ENCODE results near the gene YPEL3.
"Not testable (repeated sequence)": the region's sequence is repeated elsewhere in the genome, so short reads cannot be mapped to it uniquely, and the experiment has no call there.

YPEL3 gene

DNA sequence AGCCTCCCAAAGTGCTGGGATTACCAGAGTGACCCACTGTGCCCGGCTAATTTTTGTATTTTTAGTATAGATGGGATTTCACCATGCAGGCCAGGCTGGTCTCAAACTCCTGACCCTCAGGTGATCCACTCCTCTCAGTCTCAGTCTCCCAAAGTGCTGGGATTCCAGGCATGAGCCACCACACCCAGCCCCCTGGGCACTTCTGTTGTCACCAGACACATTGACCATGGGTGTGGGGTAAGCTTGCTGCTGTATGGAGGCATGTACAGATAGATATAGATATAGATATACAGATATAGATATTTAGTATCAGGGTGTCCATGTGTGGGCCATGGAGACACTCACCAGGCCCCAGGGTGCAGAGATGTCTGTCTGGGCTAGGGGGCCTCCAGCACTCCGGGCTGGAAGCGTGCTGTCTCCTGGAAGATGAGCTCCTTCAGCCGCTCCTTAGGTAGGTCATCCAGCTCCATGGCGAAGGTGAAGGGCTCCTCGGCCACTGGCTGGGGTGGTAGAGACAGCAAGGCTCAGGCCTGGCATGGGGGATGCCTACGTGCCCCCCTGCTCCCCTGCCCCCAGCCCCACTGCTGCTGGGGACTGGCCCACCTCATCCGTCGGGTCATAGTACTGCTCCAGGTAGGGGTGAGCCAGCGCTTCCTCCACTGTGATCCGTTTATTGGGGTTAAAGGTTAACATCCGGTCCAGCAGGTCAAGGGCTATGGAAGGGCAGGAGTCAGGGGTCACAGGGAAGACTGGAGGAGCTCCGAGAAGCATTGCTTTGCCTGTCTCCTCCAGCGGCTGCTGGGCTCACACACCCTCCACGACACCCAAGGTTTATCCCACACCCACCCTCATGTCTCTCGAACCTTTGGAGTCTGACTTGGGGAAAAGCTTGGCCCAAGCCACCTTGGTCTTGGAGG lies 20.5 kb upstream of the YPEL3 start:
- no peak for DNase-seq

DNA sequence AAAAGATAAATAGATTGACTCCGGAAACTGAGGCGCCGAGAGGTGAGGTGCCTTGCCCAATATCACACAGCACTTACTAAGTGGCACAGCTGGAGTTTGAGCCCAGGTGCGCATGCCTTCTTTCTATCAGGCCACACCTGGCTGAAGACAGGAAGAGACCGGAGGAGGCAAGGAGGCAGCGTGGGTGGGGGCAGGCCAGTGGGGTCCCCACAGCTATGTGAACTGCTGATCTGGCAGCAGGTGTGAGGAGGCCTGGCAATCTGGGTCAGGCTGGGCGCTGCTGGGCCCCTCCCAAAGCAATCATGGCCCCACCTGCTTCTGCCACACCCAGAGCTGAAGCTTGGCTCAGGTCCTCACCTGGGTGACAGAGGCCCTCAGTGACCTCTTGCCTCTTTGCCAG lies 19.2 kb upstream of the YPEL3 start:
- DNase-seq = no peak

DNA sequence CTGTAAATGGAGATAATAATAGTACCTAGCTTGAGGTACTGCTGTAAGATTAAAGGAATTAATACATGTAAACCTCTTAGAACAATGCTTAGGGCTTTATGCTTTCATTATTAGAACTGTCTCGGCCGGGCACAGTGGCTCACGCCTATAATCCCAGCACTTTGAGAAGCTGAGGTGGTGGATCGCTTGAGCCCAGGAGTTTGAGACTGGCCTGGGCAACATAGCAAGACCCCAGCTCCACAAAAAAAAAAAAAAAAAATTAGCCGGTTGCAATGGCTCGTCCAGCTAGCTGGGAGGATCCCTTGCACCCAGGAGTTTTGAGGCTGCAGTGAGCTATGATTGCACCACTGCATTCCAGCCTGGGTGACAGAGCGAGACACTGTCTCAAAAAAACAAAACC lies 18.8 kb upstream of the YPEL3 start:
- DNase-seq = not testable (repeated sequence)

DNA sequence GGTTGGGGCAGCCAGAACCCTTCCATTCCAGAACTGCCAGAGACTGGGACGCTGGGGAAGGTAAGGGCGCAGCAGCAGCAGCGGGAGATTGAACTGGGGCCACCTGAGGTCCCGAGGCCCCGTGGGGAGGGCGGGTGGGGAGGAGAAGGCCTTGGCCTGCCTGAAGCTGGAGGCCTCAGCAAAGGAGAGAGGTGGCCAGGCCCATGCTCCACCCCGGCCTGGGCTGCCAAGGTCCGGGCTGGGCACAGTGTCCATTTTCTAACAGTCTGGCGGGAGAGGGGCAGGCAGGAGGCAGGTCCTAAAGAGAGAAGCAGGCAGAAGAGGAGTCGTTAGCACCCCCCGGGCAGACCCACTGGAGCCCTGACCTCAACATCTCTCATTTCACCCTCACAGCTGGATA lies 18.4 kb upstream of the YPEL3 start:
- DNase-seq = no peak

DNA sequence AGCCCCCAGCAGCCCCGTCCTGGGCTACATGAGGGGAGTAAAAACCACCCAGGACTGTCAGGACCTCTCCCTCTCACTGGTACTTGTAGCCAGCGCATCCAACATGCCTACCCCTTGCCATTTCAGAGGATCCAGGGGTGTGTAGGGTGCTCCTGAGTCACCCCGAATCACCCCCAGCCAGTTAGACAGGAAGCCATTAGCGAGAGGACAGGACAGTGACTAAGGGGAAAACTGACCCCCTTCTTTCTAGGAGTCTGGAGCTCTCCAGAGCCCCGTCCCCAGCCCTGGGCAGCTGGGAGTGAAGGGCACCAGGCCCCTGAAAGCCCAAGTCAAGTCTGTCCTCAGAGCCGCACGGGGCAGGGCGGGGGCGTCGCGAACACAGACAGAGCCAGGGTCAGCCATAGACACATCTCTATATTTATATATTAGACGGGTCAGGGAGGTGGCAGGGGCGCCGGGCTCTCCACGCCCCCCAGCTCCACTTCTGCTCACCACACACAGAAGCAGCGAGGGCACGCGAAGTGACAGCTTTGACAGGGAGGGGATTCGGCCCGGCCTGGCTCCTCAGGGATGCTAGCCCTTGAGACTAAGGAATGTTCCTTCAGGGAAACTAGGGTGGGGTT lies 17.8 kb upstream of the YPEL3 start:
- no peak for DNase-seq

DNA sequence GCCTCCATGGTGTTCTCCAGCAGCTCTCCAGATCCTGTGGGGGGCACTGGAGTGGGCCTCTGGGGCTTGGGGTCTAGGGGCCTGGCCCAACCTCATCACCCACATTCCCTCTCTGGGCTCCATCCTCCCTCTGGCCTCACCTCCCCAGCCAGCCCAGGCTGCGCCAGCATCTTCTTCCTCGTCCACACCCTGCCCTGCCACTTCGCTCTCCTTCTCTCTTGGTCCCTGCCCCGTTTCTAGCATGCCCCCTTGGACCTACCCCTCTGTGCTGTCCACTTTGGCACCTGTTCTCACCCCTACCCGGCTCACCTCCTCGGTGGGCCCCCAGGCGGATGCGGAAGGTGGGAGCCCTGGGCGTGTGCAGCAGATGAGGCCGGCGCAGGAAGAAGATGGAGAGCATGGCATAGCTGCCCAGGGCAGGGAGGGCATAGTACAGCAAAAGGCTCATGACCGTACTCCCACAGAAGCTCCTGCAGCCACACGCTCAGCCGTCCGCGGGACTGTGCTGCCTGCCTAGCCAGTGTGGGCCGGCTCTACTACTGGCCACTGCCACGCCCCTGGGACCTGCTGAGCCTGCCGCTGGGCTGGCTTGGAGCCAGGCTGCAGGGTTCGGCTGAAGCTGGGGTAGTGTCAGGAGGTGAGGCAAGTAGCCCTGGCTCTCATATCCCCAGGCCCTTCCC lies 17.2 kb upstream of the YPEL3 start, which contains the start of gene GDPD3:
Gene GDPD3 (minus strand): TSS at position 507 of the 680 bp plus-strand sequence. CDS start 59 bp downstream, at position 448.
- DNase-seq = no peak

DNA sequence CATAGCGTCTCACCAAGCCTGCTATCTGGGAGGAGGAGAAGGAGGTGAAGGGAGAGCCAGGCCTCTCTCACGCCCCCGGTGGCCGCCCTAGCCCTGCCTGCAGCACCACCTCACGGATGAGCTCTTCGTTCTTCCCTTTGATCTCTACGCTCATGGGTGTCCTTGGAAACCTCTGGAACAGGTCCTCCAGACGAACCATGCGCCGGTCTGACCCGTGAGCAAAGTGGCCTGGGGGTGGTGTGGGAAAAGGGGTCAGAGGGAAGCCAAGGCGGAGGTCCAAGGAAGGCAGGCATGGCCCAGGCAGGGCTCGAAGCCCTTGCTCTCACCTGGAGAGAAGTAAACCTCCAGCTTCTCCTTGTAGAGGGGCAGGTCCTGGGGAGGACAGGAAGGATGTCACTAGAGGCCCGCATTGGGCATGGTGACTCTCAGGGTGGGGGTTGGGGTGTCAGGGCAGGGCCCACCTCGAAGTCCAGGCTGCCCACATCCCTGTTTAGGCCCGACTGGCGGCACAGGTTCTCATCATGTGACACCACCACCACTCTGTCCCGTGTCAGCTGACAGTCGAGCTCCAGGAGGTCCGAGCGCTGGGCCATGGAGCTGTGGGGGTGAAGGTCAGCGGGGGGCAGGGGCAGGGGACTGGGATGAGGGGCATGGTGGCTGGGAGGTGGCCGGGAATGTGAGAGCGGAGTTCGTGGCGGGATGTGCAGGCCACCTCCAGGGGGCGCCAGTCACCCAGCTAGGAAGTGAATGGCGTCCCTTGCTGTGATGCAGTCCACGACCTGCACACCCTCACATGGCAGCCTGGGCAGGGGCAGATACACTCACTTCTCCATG lies 16.4 kb upstream of the YPEL3 start:
- DNase-seq = no peak

DNA sequence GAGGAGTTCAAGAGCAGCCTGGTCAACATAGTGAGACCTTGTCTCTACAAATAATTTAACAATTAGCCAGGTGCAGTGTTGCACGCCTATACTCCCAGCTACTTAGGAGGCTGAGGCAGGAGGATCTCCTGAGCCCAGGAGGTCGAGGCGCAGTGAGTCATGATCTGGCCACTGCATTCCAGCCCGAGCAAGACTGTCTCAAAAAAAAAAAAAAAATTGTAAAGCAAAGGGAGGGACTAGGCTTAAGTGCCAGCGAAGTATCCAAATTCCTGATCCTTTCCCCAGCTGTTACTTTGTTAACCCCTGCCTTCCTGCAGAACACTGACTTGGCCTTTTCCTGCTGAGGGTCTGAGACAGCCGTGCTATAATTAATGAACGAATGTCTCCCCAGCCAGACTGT lies 14.6 kb upstream of the YPEL3 start:
- DNase-seq = no peak

DNA sequence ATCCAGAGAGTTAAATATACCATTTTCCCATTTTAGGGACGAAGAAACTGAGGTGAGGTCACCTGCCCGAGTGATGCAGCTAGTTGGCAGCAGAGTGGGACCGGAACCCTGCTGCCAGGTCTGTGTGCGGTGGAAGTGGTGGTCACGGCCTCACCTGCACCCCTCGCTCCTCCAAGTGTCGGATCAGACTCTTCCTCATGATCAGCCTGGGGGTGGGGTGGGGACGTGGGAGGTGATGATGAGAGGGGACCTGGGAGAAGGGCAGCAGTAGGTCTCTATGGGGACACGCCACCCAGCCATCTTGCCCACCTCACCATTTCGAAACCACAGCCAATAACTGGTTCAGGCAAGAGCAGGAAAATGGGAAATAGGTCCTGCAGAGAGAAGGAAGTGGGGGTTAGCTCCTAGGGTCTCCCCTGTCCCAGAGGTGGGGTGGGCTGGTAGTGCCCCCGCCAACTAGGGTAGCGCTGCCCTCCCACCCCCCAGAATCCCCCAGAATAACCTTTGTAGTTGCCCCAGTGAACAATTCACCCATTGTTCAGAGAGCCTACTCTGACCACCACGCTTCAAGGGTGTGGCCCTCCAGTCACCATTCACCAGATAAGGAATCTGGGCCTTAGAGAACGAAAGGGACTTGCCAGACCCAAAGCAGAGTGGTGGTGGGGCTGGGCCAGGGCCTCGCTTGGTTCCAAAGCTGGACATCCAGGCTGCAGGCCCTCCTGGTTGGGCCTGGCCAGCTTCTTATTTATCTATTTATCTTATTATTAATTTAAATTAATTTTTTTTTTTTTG lies 12.2 kb upstream of the YPEL3 start:
- DNase-seq = no peak

DNA sequence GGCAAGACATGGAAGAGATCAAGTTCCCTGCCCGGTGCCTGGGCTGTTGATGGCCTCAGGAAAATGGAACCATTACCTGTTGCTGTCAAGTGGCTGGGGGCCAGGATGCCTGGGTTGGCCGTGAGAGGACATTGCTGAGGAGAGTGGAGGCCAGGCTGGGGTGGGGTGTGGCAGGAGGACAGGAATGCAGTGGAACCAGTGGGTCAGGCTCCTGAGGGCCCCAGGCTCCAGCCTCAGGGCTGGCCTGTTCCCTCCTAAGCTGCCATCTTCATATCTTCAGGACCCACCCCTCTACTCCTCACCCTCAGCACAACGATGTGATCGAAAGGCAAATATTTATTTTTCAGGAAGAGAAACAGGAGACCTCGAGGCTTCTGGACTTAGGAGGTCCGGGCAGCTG lies 8.5 kb upstream of the YPEL3 start:
- DNase-seq = no peak

DNA sequence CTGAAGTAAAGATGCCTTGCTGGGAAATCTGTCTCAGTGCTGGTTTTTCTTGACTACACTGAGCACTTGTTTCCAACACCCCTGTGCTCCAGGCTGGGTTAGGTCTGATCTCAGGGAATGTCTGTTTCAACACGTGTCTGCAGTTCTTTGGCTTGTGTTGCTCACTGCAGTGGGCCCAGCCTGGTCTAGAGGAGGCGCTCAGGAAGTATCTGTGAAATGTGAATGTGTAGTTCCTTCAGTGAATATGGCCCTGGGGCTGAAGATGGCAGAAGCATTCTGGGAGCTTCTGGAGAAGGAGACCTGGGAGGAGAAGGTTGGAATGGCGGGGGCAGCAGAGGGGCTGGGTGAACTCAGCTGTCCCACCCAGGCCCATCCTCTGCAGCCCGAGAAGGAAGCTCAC lies 8.1 kb upstream of the YPEL3 start:
- no peak for DNase-seq

DNA sequence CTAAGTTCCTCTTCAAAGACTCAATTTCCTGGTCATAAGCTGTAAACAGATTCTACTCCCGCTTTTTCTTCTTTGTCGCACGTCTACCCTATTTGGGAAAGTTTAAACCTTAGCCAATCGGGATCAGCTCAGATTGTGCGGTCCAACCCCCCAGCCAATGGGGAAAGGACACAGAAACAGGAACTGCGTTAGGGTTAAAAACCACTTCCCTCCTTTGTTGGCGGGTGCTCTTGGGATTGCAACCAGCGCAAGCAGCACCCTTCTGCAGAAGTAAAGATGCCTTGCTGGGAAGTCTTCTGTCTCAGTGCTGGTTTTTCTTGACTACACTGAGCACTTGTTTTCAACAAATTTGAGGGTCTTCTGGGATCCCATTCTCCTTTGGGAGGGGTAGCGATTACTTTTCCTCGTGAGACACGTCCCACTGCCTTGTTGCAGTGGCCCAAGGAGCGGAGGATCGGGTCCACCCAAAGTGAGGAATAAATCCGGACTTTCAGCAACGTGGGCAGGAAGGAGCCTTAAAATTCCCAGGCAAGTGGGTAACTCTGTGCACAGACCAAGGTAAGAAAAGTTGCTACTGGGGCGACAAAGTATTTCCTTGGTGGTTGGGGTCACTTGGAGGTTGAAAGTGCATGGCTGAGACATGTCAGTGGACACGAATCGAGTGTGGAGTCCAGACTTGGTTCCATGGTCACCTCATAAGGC lies 1.0 kb upstream of the YPEL3 start:
- no peak for DNase-seq

DNA sequence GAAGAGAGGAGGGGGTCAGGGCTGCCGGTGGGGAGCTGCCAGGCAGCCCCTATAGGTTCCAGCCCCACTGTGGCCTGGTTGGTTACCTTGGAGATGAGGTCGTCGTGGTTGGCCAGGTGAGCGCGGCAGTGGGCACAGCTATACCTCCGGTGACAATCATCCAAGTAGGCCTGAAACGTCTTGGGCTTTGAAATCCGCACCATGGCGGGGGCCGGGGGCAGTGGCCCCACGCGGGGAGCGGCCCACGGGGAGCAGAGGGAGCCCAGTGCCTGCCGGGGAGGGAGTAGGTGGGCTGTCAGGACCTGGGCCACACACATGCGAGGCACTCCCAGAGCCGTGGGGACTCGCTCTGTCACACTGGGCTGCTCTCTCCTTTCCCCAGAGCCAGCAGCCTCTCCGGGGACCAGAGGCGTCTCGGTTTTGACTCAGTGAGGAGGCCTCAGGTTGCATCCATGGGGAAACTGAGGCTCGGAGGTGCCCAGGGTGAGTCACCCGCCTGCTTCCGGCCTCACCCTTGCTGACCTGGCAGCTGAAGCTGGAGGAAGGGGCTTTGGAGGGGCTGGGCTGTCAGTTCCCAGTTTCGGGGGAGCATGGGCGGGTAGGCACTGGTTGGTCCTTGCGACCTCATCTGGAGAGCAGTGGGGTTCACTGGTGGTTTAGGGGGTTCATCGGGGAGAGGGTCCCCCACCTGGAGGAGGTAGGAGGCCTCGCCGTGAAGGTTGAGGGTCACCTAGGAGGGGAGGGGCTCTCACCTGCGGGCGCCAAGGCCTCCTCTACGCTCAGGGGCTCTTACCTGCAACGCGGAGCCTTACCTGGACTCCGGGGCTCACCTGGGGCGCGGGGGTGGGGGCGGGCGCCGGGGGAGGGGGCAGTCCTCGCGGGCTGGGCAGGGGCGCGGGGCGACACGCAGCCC lies 591 bp downstream of the YPEL3 start:
- no peak for DNase-seq

DNA sequence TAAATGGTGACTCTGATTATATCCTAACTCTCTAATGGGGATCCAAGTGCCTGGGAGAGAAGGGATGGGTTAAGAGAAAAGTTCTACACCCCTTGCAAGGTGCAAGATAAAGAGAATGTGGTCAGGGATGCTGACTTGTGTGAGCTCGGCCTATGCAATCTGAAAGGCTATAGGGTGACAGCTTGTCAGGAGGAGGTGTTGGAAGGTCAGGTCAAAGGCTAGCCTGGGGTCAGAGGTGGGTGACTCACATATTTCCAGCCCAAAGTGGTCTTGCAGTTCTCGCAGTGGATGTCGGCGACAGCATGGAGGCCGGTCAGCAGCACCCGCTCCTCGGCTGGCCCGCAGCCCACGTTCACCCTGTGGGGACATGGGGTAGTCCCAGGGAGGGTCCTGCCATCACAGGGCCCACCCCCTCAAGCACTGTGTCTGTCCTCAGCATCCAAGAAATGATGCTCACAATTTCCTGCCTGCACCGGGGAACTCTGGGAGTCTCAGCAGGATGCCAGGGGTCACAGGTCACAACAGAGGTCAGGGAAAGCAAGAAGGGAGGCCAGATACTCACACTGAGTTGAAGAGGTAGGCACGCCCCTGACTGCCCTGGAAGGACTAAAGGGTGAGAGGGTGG lies 1.4 kb downstream of the YPEL3 start:
- DNase-seq = no peak

DNA sequence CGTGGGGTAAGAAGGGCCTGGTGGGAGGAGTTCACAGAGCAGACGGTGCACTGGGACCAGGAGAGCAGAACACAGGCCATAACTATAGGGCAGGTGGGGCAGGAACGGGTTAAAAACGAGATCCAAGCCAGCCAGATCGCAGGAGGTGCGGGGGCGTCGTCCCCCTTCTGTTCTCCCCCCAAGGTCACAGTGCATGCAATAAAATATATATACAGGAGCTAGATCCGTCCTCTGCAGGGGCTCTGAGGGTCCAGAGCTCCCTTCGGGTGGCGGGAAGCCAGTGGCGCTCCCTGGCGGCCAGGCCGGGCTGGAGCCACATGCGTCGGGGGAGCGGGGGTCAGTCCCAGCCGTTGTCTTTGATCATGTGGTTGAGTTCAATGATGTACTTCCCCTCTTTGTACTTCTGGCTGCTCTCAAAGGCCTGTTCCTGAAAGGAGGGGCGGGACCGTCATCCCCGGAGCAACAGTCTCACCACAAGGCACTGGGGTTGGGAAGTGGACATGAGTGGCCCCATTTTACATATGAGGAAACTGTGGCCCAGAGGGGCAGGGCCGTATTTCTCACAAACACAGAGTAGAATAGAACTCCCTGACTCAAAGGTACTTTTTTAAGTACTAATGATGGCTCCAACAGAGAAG lies 3.5 kb downstream of the YPEL3 start:
- peak; percentile 38 for DNase-seq

DNA sequence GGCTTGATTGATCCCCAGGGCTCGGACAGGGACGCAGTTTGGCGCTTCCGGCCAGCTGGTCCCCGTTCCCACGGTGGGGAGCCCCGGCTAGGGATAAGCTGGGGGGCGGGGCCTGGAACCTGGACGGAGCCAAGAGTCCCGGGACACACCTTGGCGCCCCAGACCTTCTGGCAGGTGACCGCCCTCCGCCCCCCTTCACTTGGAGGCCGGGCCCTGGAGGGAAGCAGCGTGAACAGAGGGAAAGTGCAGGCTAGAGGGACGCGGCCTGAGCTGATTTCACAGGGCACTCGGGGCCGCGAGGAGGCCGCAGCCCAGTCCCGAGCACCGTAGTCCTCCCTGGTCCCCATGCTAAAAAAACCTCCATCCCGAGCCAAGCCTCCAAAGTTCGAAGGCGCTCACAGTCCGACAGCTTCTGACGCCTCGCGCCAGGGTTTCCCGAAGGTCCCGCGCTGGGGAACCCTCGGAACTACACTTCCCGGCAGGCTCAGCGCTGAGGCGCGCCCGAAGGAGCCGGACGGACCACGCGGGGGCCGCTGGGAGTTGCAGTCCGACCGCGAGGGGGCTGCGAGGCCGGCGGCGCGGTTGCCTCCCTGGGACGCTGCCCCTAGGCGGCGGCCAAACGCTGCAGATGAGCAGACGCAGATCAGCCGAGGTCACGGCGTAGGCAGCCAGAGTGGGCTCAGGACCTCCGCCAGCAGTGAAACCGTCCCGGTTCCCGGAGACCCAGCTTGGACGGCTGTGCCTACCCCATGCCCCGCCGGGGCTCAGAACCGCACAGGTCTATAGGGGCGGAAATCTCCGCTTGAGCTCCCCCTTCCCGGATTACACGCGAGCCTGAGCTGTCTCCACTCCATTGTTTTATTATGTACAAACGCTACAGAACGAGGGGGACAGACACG lies 4.3 kb downstream of the YPEL3 start, which contains the start of gene TBX6:
Gene TBX6 (minus strand): TSS at position 451 of the 899 bp plus-strand sequence. CDS start 731 bp downstream, outside the sequence.
- DNase-seq = peak; percentile 86

DNA sequence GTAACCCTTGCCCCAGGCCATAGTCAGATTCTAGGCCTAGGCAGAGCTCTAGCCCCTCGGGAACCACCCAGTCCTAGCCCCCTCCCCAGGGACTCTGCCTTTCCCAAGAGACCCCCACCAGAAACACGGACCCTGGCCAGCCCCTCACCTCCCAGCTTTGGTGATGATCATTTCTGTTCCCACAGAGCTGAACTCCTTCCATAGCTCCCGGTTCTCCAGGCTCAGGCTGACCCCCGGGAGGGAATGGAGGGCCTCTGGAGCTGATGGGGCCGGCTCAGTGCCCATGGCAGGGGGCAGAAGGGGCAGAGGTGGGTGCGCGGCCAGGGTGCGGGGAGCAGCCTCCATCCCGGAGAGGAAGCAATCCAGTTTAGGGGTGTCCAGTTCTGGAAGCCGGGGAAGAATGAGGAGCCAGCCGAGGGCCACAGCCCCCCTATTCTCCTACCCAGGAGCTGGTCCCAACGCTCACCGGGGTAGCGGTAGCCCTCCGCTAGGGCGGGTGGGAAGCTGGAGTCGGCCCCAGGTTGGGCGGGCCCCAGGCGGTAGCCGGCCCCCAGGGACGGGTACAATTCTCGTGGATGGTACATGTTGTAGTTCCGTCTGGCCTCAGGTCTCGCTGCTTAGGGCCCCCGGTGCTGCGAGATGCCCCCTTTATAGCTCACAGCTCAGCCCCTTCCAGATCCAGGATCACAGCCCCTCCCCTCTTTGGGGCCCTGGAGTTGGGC lies 5.2 kb downstream of the YPEL3 start:
- DNase-seq = no peak
